A549 (cell line): ENCODE results near the gene PTPA. TPM values are rescaled to one million over a fixed set of nuclear protein-coding genes. Genes with fewer than 3 reads are reported as not detected.
A peak's percentile ranks its signal among the peaks of the same experiment; 100 is the strongest.

Experiments used
- ATAC-seq, 2 experiments: fragments of 200-7000 bp in 1 of 2; fragments of >200 bp in 1 of 2; cut with Nextera tagmentation in 1 of 2; cut with Tn5 transposase in 1 of 2; 3 replicates each; pipeline versions ENCODE4 v1.8.0 to v1.9.1; 2018 to 2020; ENCODE audit warnings: mild to moderate bottlenecking in 1 of 2, moderate library complexity in 1 of 2
- CTCF ChIA-PET: fragments of 300-600 bp; sonication (Branson Sonifier 250); formaldehyde crosslinking; extraction: SDS; loops from one replicate; lab custom pipeline; 2021; ENCODE audit warnings: antibody characterized with exemption, inconsistent platforms; lab: Yijun Ruan, JAX
- POLR2A ChIA-PET: fragments of 350-600 bp; formaldehyde crosslinking; extraction: SDS; loops from one replicate; lab custom pipeline; 2021; ENCODE audit warnings: antibody characterized with exemption, inconsistent platforms; lab: Yijun Ruan, JAX
- DNase-seq, 2 experiments: peaks; one replicate each; pipeline versions ENCODE4 v3.0.0 to v3.0.0-alpha.2; 2011 to 2016; ENCODE audit warnings: low read depth in 1 of 2, low spot score in 1 of 2
- FAIRE-seq: peaks from 2 replicates; lab custom pipeline; 2011; peaks lifted over from hg19 to GRCh38; lab: Jason Lieb, UNC
- H3K27ac ChIP-seq, 2 experiments: fragments of >200 bp; sonication (Bioruptor Twin); formaldehyde crosslinking; 3 replicates each; pipeline ENCODE4 v1.5.1; 2016 to 2017
- H3K4me1 ChIP-seq: fragments of >200 bp; sonication (Bioruptor Twin); formaldehyde crosslinking; 3 replicates; pipeline ENCODE4 v1.6.1; 2016
- H3K4me2 ChIP-seq: fragments of >200 bp; sonication (Bioruptor Twin); formaldehyde crosslinking; 3 replicates; pipeline ENCODE4 v1.6.1; 2016
- H3K4me3 ChIP-seq: fragments of >200 bp; sonication (Bioruptor Twin); formaldehyde crosslinking; 3 replicates; pipeline ENCODE4 v1.5.1; 2016
- H3K9me3 ChIP-seq: fragments of >200 bp; sonication (Bioruptor Twin); formaldehyde crosslinking; 3 replicates; pipeline ENCODE4 v1.6.1; 2016
- BCL3 ChIP-seq: fragments of >200 bp; sonication (Bioruptor Twin); formaldehyde crosslinking; IDR thresholded peaks from 3 replicates; pipeline ENCODE4 v1.6.1; 2016
- CHD4 ChIP-seq: fragments of 200-600 bp; sonication (generic); IDR thresholded peaks from 2 replicates; pipeline ENCODE4 v1.6.1; 2016; ENCODE audit warnings: antibody characterized with exemption, mild to moderate bottlenecking, borderline replicate concordance
- CTCF ChIP-seq: fragments of >200 bp; sonication (Bioruptor Twin); formaldehyde crosslinking; IDR thresholded peaks from 3 replicates; pipeline ENCODE4 v1.5.1; 2016
- E2F6 ChIP-seq: IDR thresholded peaks from 2 replicates; pipeline ENCODE4 v1.6.1; 2012; ENCODE audit warnings: low read depth, borderline replicate concordance
- EHMT2 ChIP-seq: fragments of 200-600 bp; sonication (generic); IDR thresholded peaks from 2 replicates; pipeline ENCODE4 v1.6.1; 2016; ENCODE audit warnings: antibody characterized with exemption, low read depth, mild to moderate bottlenecking, moderate library complexity
- FOXS1 ChIP-seq: fragments of 250-450 bp; sonication (Bioruptor Pico); IDR thresholded peaks from 2 replicates; pipeline ENCODE4 v1.5.0; 2020; ENCODE audit warnings: mild to moderate bottlenecking, moderate library complexity
- GATA3 ChIP-seq: IDR thresholded peaks from 2 replicates; pipeline ENCODE4 v1.6.1; 2012; ENCODE audit warnings: borderline replicate concordance
- HOXB13 ChIP-seq: fragments of 250-450 bp; sonication (Bioruptor Pico); IDR thresholded peaks from 2 replicates; pipeline ENCODE4 v1.5.0; 2020; ENCODE audit warnings: low read depth, mild to moderate bottlenecking, moderate library complexity
- MAFK ChIP-seq: fragments of 450-650 bp; IDR thresholded peaks from 2 replicates; pipeline ENCODE4 v1.6.1; 2014; ENCODE audit not compliant: partially characterized antibody
- NPAS2 ChIP-seq: fragments of 250-450 bp; sonication (Bioruptor Pico); IDR thresholded peaks from 2 replicates; pipeline ENCODE4 v1.8.0; 2022; ENCODE audit warnings: mild to moderate bottlenecking, moderate library complexity, borderline replicate concordance
- REST ChIP-seq: fragments of 200-600 bp; sonication (generic); IDR thresholded peaks from 2 replicates; pipeline ENCODE4 v1.6.1; 2016; ENCODE audit warnings: antibody characterized with exemption, mild to moderate bottlenecking, moderate library complexity
- RFX5 ChIP-seq: fragments of 450-650 bp; IDR thresholded peaks from 2 replicates; pipeline ENCODE4 v1.7.1; 2014; ENCODE audit warnings: antibody characterized with exemption, mild to moderate bottlenecking, moderate library complexity
- TFCP2L1 ChIP-seq: fragments of 250-450 bp; sonication (Bioruptor Pico); IDR thresholded peaks from 2 replicates; pipeline ENCODE4 v1.5.0; 2021; ENCODE audit warnings: mild to moderate bottlenecking
- WGBS: methylation state at CpG from one replicate; pipeline ENCODE4 v1.1.6; 2017; ENCODE audit errors: missing lambda C conversion rate; 5-methylcytosine and 5-hydroxymethylcytosine counted together
- polyA plus RNA-seq, 4 experiments: library from polyadenylated mRNA; depleted of rRNA in 3 of 4; stranded (reverse); fragments of >200 nt; fragmentation: RNase III in 1 of 4; extraction: RNeasy Plus Mini Kit Qiagen cat#74134 plus additional on column Dnase treatment in 1 of 4; gene quantifications; 2 replicates in 3 of 4; 3 replicates in 1 of 4; pipeline ENCODE4 v1.2.3, GENCODE V29; 2011 to 2017

Gene PTPA
- polyA plus RNA-seq, 2 of the 4 experiments (the other 2 are of a cell fraction): 140 to 161 TPM

DNA sequence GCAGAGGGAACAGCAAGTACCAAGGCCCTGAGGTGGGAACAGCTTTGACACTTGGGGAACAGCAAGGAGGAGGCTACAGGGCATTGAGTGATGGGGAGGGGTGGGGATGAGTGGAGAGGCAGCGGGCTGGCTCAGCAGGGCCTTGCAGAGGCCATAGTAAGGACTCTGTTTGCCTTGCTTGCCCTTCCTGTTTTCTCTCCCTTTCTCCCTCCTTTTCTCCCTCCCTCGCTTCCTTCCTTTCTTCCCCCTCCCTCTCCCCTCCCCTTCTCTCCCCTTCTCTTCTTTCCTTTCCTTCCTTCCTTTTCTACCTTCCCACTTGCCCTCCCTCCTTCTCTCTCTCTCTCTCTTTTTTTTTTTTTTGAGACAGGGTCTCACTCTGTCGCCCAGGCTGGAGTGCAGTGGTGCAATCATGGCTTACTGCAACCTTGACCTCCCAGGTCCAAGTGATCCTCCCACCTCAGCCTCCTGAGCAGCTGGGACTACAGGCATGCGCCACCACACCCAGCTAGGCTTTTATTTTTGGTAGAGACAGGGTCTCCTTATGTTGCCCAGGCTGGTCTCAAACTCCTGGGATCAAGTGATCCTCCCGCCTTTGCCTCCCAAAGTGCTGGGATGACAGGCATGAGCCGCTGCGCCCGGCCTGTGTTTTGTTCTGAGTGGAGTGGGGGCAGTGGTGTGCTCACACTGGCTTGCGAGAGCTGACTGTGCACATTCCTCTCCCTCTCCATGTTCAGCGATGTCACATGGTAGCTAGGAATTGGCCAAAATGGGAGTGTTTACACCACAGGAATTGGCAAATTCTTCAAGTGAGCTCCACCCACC lies 49.7 kb downstream of the PTPA start:
- Histone ChIP-seq H3K4me1 (no peaks in the 10 kb centered on the region), H3K4me3 (no peak overlapping the region), H3K27ac (peak overlapping the region in 1 of 2 experiments; percentile 6; a peak in 1 of 6 replicates), H3K4me2 (no peak overlapping the region), H3K9me3 (no peaks in the 10 kb centered on the region)
- 93% methylated on average over 10 of the region's 10 CpGs for WGBS
- TF ChIP-seq MAFK: peak; percentile 67
- TF ChIP-seq NPAS2 (CRISPR knock-in tag): no peak
- TF ChIP-seq CTCF: no peak
- TF ChIP-seq E2F6: no peak
- TF ChIP-seq HOXB13 (CRISPR knock-in tag): no peak
- CTCF ChIA-PET: interaction anchor here (1.9 to 38.0 kb wide), 3 partner anchors 13 to 463 kb away, joined by 5 to 1029 read pairs (median 50); no protein-coding TSS in a partner anchor
- FAIRE-seq (no peak), ATAC-seq (no peak), DNase-seq (peak in 1 of 2 experiments; percentile 37)
- POLR2A ChIA-PET: interaction anchor here (1.9 kb wide), 1 partner anchor 17 kb away, joined by 5 read pairs; the partner anchor contains the start of gene IER5L

DNA sequence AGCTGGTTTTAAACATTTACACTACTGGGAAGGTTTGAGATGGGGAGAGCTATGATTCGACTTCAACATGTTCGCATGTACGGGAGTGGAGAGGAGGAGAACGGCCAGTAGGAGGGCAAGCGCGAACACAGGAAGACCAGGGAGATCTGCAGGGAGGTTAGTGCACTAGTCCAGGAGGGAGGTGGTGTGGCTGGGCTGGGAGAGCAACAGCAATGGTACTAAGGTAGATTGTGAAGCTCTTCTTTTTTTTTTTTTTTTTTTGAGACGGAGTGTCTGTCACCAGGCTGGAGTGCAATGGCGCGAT lies 50.3 kb downstream of the PTPA start:
- ATAC-seq (no peak), FAIRE-seq (no peak), DNase-seq (no peak)

More for the DNA sequence above, 50.3 kb downstream of the PTPA start:
- ChIA-PET POLR2A (interaction anchor here (1.9 kb wide), 1 partner anchor 17 kb away, joined by 5 read pairs; the partner anchor contains the start of gene IER5L), CTCF (interaction anchor here (0.8 to 38.0 kb wide), 4 partner anchors 12 to 463 kb away, joined by 3 to 1029 read pairs (median 28); no protein-coding TSS in a partner anchor)
- no peaks in the 10 kb centered on the region for H3K9me3 ChIP-seq
- no peak overlapping the region for H3K4me2 ChIP-seq
- peaks cover 5% of the 10 kb centered on the region for H3K4me1 ChIP-seq
- no peak for TF ChIP-seq GATA3
- no peak for TF ChIP-seq FOXS1 (CRISPR knock-in tag)
- TF ChIP-seq BCL3: no peak
- TF ChIP-seq EHMT2: no peak
- TF ChIP-seq TFCP2L1 (CRISPR knock-in tag): no peak
- TF ChIP-seq CHD4: no peak
- no peak for TF ChIP-seq REST
- no peak for TF ChIP-seq RFX5
- H3K4me3 ChIP-seq: no peak overlapping the region
- WGBS: 97% methylated on average over 9 of the region's 9 CpGs
- H3K27ac ChIP-seq: no peak overlapping the region
